ENCODE measurements around the gene PITRM1.

DNA sequence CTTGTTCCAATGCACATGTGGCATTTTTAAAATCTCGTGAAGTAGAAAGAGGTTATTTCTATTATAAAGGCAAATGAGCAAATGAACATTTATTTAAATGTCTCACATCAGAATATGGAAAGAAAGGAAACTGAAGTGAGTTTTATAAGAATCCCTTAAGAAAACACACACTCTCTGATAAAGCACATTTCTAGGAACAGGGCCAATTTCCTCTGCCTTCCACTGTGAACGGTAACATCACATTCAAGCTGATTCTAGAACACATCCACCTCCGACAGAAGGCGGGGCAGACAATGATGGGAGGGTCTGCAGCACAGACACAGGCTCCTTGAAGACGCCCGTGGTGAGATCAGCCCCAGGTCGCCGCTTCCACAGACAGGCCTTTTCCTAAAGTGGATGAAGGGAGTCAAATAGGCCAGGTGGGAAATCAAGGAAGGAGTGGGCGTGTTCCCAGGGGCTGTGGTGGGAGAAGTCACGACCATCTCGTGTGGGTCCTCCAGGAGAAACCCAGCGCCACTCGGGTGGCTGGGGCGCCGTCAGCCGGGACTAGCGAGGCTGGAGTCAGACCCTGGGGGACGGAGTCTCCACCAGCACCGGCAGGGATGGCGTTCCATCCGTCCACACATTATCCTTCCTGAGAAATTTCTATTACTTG is 31.1 kb downstream of the PITRM1 start:
- TF ChIP-seq, protein P1, sequence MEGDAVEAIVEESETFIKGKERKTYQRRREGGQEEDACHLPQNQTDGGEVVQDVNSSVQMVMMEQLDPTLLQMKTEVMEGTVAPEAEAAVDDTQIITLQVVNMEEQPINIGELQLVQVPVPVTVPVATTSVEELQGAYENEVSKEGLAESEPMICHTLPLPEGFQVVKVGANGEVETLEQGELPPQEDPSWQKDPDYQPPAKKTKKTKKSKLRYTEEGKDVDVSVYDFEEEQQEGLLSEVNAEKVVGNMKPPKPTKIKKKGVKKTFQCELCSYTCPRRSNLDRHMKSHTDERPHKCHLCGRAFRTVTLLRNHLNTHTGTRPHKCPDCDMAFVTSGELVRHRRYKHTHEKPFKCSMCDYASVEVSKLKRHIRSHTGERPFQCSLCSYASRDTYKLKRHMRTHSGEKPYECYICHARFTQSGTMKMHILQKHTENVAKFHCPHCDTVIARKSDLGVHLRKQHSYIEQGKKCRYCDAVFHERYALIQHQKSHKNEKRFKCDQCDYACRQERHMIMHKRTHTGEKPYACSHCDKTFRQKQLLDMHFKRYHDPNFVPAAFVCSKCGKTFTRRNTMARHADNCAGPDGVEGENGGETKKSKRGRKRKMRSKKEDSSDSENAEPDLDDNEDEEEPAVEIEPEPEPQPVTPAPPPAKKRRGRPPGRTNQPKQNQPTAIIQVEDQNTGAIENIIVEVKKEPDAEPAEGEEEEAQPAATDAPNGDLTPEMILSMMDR (IDR thresholded peaks at IDR 0.05) = no peak
- no peak for TF ChIP-seq POLR2AphosphoS5 (IDR thresholded peaks at IDR 0.05)
